ENCODE results near the gene TBCCD1.

Gene TBCCD1

GRCh38 chr3:186567072-186567921, at the start of gene TBCCD1:
Gene TBCCD1 (minus strand): TSS chr3:186567339. CDS start chr3:186564329, 3,010 bp downstream.
- Histone ChIP-seq H3K27ac (peak within 1 kb of the TSS; percentile 63 to 96 (median 91)), H3K4me3 (peak within 1 kb of the TSS; percentile 58 to 95 (median 85))

- no peak overlapping the region for H3K27ac ChIP-seq
- H3K4me3 ChIP-seq, result no peak overlapping the region
These were observed 49.1 kb upstream of the TBCCD1 start for GRCh38 chr3:186616299-186616617.

- no peak overlapping the region for H3K4me3 ChIP-seq
These were observed 47.7 kb upstream of the TBCCD1 start for GRCh38 chr3:186614597-186615483.

GRCh38 chr3:186614266-186614596, 47.1 kb upstream of the TBCCD1 start:
- Histone ChIP-seq H3K27ac (no peak overlapping the region), H3K4me3 (no peak overlapping the region)

More at GRCh38 chr3:186614597-186615483, 47.7 kb upstream of the TBCCD1 start:
- H3K27ac ChIP-seq, result no peak overlapping the region

- Histone ChIP-seq H3K4me3 (no peak overlapping the region), H3K27ac (no peak overlapping the region)
These were observed 46.6 kb upstream of the TBCCD1 start for GRCh38 chr3:186613637-186614265.

- Histone ChIP-seq H3K4me3 (no peak within 1 kb of the TSS), H3K27ac (no peak within 1 kb of the TSS)
These were observed 45.8 kb upstream of the TBCCD1 start, which contains the start of gene AHSG for GRCh38 chr3:186612721-186613636. Gene AHSG (plus strand): TSS chr3:186613060. CDS start chr3:186613142, 82 bp downstream.

- no peak overlapping the region for H3K27ac ChIP-seq
- H3K4me3 ChIP-seq, result no peak overlapping the region
These were observed 44.9 kb upstream of the TBCCD1 start for GRCh38 chr3:186612065-186612464.

- no peak overlapping the region for H3K4me3 ChIP-seq
- H3K27ac ChIP-seq, result no peak overlapping the region
These were observed 42.2 kb upstream of the TBCCD1 start for GRCh38 chr3:186609247-186609868.

GRCh38 chr3:186608624-186609215, 41.6 kb upstream of the TBCCD1 start:
- Histone ChIP-seq H3K27ac (no peak overlapping the region), H3K4me3 (no peak overlapping the region)

- H3K4me3 ChIP-seq, result no peak overlapping the region
- no peak overlapping the region for H3K27ac ChIP-seq
These were observed 38.7 kb upstream of the TBCCD1 start for GRCh38 chr3:186605561-186606545.

- H3K4me3 ChIP-seq, result no peak overlapping the region
- H3K27ac ChIP-seq, result peak overlapping the region in 1 of 21 experiments; percentile 50
These were observed 37.9 kb upstream of the TBCCD1 start for GRCh38 chr3:186605078-186605477.

- no peak overlapping the region for H3K4me3 ChIP-seq
- H3K27ac ChIP-seq, result no peak overlapping the region
These were observed 36.0 kb upstream of the TBCCD1 start for GRCh38 chr3:186603159-186603558.

- Histone ChIP-seq H3K4me3 (no peak overlapping the region), H3K27ac (no peak overlapping the region)
These were observed 33.8 kb upstream of the TBCCD1 start for GRCh38 chr3:186600896-186601295.

- Histone ChIP-seq H3K27ac (no peak overlapping the region), H3K4me3 (no peak overlapping the region)
These were observed 32.6 kb upstream of the TBCCD1 start for GRCh38 chr3:186599785-186600166.

- Histone ChIP-seq H3K4me3 (no peak overlapping the region), H3K27ac (no peak overlapping the region)
These were observed 32.1 kb upstream of the TBCCD1 start for GRCh38 chr3:186599142-186599784.

GRCh38 chr3:186598794-186599141, 31.6 kb upstream of the TBCCD1 start:
- Histone ChIP-seq H3K4me3 (no peak overlapping the region), H3K27ac (no peak overlapping the region)

All from skin epidermis (tissue), 12 donors.